GM23248 (cell line): ENCODE data around the gene RPL9.

Experiments
- EZH2 ChIP-seq: fragments of 200-600 bp; sonication (generic); IDR thresholded peaks from 2 replicates; pipeline ENCODE4 v1.6.1; 2018; ENCODE audit warnings: antibody characterized with exemption, mild to moderate bottlenecking; ENCODE audit not compliant: insufficient read depth, poor library complexity, severe bottlenecking
- EZH2phosphoT487 ChIP-seq: fragments of 200-600 bp; sonication (generic); IDR thresholded peaks from 2 replicates; pipeline ENCODE4 v1.6.1; 2018; ENCODE audit warnings: antibody characterized with exemption, moderate library complexity, mild to moderate bottlenecking, low read depth; ENCODE audit not compliant: insufficient read depth

GRCh38 chr4:39452153-39452859 lies 6.4 kb downstream of the RPL9 start:
- TF ChIP-seq EZH2phosphoT487 (no peak), EZH2 (no peak)
